Measurements from ENCODE around the gene PIAS3. TPM values are rescaled to one million over a fixed set of nuclear protein-coding genes. Genes with fewer than 3 reads are reported as not detected.
"Not testable (repeated sequence)": the region's sequence is repeated elsewhere in the genome, so short reads cannot be mapped to it uniquely, and the experiment has no call there.

The PIAS3 gene
- total RNA-seq, 1 donor from 2014 or later = 70.4 TPM

DNA sequence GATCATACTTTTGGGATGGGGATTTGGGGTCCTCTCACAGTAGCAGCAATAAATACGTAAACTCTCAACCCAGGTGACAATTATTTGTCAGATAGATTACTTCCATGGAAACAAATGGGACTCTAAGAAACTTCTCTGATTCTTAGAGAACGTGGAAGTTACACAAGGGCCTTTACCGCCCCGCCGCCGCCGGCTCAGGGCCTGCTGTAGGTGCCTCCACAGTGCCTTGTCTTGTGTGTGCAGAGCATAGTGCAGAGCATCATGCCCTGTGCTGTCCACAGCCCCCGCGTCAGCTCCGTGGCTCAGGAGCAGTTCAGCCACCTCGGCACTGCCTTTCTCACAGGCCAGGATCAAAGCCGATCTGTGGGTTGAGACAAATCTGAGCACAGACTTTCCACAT lies 15.8 kb upstream of the PIAS3 start:
- DNase-seq (ENCODE audit: low spot score) = no peak

- DNase-seq (ENCODE audit: low spot score) = peak; percentile 70
Observed at GRCh38 chr1:145871994-145872924, 13.4 kb upstream of the PIAS3 start.

DNA sequence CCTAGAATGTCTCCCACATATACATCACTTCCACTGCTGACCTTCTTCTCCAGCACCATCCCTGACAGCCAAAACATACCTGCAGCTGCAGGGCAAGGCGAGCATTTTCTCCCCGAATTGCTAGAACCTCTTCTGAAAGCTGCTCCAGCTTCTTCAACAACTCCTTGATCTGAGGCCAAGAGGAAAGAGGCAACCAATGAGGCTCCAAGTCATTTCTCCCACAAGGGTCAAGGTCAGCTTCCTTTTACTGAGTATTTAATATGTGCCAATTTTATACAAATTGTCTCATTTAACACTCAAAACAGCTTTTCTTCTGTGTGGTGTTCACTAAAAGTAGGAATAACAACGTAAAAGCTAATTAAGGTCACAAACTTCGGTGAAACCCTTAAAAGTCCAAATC lies 9.4 kb upstream of the PIAS3 start:
- DNase-seq (ENCODE audit: low spot score) = no peak

DNA sequence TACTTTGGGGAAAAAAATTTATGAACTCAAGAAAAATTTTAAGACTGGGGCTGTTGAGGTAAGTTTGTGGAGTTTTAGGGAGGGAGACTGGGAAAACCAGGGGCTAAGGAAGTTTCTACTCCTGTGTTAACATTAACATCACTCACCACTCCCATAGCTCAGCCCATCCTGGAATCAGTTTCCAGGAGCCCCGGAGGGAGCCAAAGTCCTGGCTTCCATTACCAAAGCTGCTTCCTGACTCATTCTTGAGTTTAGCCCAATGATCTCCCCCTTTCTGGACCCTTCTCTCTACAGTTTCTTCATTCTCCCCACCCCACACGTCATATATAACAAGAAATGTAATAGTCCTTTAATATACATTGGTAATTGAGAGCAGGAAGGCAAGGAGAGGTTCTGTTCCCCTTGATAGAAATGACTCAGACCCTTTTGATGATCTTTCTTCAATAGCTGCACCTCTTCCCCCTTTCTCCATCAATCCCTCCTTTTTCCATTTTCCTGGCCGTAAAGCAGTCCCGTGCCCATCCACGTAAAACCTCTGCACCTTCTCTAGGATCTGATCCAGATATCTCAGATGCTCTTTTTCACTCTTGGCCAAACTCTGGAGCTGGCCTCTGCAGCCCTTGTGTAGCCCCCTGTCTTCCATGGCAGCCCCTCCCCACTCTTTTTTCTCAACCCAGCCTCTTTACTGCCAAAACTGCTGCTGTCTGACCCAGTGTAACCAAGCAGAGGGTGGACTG lies 4.6 kb upstream of the PIAS3 start:
- DNase-seq (ENCODE audit: low spot score) = no peak

DNA sequence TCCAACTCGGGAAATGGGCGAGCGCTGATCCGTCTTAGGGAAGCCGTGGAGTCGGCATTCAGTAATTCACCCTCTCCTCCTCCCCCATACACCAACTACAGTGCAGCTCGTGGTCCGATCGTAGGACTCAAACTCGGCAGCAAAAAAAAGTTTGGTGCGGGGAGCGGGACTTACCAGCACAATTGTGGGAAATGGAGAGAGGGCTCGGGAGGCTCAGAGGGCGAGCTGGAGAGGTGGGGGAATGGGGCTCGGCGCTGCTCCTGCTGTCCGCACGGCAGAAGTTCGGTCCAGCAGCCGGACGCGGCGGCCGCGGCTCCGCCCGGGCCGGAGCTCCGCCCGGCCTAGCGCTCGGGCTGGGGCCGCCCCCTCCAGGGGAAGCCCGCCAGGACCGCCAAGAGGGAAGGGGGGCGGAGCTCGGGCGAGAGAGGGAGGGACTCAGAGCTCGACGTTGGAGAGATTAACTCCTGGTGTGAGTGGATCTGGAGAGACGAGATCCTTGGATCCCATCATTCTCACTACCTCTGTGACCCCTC lies 676 bp upstream of the PIAS3 start:
- DNase-seq (ENCODE audit: low spot score) = peak; percentile 93

DNA sequence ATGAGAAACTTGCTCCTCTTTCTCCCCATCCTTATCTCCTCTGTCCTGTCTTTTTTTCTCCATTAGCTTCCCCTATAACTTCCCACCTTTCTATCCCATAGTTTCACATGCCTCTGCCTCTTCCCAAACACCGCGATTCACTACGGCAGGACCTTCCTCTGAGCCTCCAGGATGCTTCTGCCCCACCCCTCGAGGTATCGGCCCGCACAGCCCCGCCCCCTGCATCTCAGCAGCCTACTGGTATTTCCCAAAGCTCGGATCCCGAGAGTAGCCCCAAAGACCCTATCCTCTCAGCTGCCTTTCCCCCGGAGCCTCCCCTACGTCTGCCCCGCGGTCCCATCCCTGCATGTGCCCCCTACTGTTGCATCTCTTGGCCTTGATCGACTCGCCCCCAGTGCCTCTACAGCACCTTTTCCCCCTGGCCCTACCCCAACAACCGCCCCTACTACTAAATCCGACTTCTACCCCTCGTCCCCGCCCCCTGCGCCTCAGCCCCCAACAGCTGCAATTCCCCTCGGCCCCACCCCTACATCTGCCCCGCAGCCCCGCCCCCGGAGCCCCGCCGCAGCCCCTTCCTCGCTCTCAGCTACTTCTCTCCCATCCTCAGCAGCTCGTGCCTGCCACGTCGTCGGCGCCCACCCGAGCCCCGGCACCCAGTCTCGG lies 512 bp downstream of the PIAS3 start:
- DNase-seq (ENCODE audit: low spot score) = peak; percentile 69

GRCh38 chr1:145857170-145857569 lies 1.7 kb downstream of the PIAS3 start:
- no peak for DNase-seq (ENCODE audit: low spot score)

- no peak for DNase-seq (ENCODE audit: low spot score)
Observed at GRCh38 chr1:145855426-145855948, 3.4 kb downstream of the PIAS3 start.

DNA sequence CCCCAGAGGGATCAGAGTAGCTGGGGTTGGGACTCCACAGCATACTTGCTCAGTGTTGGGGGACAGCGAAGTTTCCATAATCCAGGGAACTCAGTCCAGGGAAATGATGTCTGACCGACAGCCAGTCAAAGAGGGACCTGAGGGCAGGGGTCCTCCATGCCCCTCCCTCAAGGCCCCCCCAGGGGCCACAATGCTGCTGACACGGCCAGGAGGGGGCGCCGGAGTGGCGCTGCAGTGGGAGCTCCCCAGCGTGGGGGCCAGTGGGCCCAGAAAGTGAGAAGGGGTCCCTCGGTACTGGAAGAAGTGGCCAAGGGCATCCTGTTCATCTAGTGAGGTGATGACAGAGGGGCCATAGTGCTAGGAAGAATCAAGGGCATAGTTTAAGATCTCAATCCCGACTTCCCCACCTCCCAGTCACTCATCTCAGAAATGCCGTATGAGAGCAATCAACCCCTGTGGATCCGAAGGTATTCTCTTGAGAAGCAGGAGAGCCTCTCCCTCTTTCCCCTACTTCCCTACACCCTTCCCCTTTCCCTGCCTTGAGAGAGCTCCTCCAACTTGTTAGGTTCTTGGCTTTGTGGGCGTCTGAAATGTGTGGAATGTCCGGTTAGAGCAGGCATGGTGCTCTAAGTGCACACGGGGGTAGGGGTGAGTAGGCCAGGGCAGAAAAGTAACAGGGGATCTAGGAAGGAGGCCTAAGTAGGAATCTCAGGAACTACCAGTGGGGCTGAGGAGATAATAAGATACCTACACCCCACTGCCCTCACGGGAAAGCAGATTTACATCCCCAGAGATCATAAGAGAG lies 9.3 kb downstream of the PIAS3 start:
- no peak for DNase-seq (ENCODE audit: low spot score)

DNA sequence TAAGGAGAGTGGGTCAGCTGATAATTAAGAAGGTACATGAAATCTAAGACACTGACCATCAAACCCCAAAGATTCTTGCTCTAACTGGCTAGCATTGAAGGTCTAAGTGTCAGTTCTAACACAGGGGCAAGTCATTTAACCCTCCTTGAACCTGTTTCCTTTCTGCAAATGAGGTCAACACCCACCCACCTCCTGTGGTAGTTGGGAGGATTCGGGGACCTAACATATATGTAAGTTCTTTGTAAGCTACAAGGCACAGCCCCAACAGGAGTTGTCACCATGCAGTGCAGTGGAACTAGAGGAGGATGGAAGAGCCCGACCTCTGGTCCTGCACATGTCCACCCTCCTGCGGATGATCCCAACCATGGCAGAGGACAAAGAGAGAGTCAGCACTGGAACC lies 11.1 kb downstream of the PIAS3 start:
- no peak for DNase-seq (ENCODE audit: low spot score)

GRCh38 chr1:145846201-145846612 lies 12.7 kb downstream of the PIAS3 start:
- DNase-seq (ENCODE audit: low spot score) = no peak

GRCh38 chr1:145845514-145846161 lies 13.2 kb downstream of the PIAS3 start, which contains the start of gene NUDT17:
TSS of gene NUDT17 (plus strand) at chr1:145845630. CDS start at chr1:145845641, 11 bp downstream.
- DNase-seq (ENCODE audit: low spot score) = peak; percentile 81

DNA sequence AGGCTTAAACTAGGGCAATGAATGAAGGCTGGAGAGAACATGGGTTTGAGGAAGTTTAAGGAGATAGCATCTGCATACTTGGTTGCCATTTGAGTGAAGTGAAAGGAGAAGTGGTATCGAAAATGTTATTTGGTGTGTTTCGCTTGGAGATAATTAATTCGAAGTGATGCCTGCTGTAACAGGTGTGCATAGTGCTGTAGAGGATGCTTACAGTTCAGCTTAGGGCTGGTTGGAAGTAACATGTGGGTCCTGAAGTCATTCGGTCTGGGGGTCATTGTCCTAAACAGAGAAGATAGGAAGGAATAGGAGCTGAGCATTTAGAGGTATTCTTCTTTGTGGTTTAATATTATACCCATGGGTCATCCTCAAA lies 13.8 kb downstream of the PIAS3 start:
- no peak for DNase-seq (ENCODE audit: low spot score)

DNA sequence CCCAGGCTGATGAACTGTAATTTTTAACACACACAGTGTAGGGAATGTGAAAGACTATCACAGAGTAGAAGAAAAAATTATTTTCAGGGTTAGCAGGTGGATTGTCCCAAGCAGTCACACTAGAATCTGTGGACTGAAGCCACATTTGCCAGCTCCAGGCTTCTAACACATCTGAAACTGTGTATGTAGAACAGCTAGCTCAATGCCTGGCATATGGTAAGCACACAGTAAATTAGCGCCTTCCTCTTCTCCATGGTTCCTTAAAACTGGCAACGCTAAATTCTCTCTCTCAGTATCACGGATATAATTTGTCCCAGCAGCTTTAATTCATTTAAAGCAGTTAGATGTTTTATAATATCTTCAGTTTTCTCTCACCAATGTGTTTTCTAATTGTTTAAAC lies 15.8 kb downstream of the PIAS3 start:
- no peak for DNase-seq (ENCODE audit: low spot score)

- DNase-seq (ENCODE audit: low spot score) = no peak
Observed at GRCh38 chr1:145837656-145838055, 21.2 kb downstream of the PIAS3 start.

DNA sequence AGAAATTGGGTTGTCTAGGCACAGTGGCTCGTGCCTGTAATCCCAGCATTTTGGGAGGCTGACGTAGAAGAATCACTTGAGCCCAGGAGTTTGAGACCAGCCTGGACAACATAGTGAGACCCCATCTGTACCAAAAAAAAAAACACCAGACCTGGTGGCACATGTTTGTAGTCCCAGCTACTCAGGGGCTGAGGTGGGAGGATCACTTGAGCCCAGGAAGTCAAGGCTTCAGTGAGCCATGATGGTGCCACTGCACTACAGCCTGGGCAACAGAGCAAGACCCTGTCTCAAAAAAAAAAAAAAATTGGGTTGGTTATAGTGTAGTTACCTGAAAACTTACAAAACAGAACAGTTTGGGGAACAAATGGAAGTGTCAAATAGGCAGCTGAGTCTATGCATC lies 28.1 kb downstream of the PIAS3 start:
- DNase-seq (ENCODE audit: low spot score) = not testable (repeated sequence)

DNA sequence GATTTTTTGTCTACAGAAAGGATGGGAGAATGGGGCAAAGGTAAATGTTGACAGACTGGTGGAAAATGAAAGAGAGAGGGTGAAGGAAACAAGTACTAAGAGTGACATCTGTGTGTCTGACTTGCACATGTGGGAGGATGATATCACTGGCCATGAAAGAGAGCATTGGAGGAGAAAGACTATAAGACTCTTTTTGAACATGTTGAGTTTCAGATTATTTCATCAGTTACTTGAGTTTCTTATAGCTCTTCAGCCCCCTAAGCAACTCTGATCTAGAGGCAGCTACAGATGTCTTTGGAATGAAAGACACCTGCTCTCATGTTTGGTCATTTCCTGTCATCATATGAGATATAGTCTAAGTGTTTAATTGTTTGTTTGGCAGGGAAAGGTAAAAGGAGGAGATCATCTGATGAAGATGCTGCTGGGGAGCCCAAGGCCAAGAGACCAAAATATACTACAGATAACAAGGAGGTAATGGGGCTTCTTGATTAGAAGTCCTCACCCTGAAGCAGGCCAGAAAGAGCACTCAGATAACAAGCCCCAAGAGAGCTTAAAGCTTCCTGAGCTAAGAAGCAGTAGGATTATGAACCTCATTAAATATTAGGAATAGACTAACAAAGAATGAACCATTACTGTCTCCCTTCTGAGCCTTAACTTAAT lies 30.4 kb downstream of the PIAS3 start:
- DNase-seq (ENCODE audit: low spot score) = no peak

DNA sequence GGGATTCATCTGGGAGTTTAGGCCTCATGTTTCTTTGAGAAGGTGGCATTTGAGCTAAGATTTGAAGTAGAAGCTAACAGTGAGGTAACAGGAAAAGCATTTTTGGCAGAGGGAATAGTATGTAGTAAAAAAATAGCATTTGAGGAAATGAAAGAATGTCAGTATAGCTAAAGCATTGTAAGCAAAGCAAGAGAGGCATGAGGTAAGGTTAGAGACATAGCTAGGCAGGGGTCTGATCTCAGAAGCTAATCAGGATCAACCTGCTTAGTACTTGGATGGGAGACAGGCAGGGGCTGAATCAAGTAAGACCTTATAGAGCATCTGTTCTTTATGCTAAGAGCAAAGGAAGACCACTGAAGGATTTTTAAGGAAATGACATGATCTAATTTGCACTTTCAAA lies 30.9 kb downstream of the PIAS3 start:
- no peak for DNase-seq (ENCODE audit: low spot score)

DNA sequence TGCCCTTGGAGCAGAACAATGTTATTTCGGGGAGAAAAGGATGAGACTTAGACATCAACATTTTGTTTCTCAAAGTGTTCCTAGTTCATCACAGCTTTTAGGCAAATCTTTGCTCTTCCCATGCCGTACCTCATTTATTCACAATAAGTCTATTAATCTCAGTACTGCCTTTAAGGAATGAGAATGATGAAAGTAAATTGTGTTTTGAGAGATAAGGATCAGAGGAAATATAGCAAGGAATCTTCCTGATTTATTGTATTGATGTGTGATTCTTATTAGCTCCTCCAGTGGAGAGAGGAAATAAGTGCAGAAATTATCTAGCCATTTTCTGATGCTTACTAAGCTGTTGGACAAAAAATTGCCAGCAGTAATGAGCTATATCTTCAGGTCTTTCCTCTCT lies 32.9 kb downstream of the PIAS3 start:
- no peak for DNase-seq (ENCODE audit: low spot score)

DNA sequence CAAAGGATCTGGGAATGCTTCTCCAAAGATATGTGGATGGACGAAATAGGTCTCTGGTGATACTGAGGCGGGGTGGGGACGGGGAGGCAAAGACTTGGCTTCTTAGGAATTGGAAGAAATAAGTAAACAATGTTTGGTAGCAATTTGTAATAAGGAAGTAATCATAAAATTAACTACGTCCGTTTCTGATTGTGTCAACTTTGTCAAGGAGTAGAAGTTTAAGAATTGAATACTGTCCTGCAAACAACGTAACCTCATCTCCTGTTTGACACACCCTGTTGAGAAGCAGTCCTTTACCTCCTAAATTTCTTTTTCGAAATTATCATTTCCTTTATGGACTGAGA lies 34.4 kb downstream of the PIAS3 start:
- DNase-seq (ENCODE audit: low spot score) = no peak

Measured in ureter (tissue), 1 donor.